IMR-90 (cell line): ENCODE data around the gene CFAP70. TPM values are rescaled to one million over a fixed set of nuclear protein-coding genes. Genes with fewer than 3 reads are reported as not detected.

Experiments used
- ATAC-seq: fragments of 200-7000 bp; cut with Tn5 transposase; 2 replicates; pipeline ENCODE4 v1.9.1; 2020; ENCODE audit warnings: low read depth, mild to moderate bottlenecking, moderate library complexity
- BruUV-seq: library from RNA; stranded (reverse); fragments of 400-500 nt; replicated peaks from 2 replicates; lab custom pipeline; 2021; lab: Mats Ljungman, UMichigan
- CTCF ChIA-PET: fragments of 300-600 bp; formaldehyde crosslinking; extraction: SDS; loops from one replicate; lab custom pipeline; 2021; ENCODE audit warnings: antibody characterized with exemption; lab: Yijun Ruan, JAX
- POLR2A ChIA-PET: fragments of 300-600 bp; sonication (Branson Sonifier 250); formaldehyde crosslinking; loops from one replicate; lab custom pipeline; 2022; ENCODE audit warnings: antibody characterized with exemption; ENCODE audit not compliant: unreplicated experiment; lab: Charles Lee
- DNase-seq: peaks from one replicate; pipeline ENCODE4 v3.0.0; 2013
- H2AFZ ChIP-seq: replicated peaks from 2 replicates; pipeline ENCODE3; 2013; ENCODE audit warnings: low read length, mild to moderate bottlenecking; ENCODE audit not compliant: poor library complexity
- H2AK5ac ChIP-seq: 2 replicates; pipeline ENCODE4 v1.6.1; 2013; ENCODE audit warnings: low read depth, low read length, inconsistent platforms
- H2AK9ac ChIP-seq: replicated peaks from 2 replicates; pipeline ENCODE3; 2013; ENCODE audit warnings: mild to moderate bottlenecking, low read depth, low read length, moderate library complexity; ENCODE audit not compliant: poor library complexity
- H2BK120ac ChIP-seq: 2 replicates; pipeline ENCODE4 v1.6.1; 2013; ENCODE audit warnings: low read depth, low read length, inconsistent platforms
- H2BK15ac ChIP-seq: 3 replicates; pipeline ENCODE4 v1.6.1; 2013; ENCODE audit warnings: low read depth, low read length, inconsistent platforms
- H2BK20ac ChIP-seq: 2 replicates; pipeline ENCODE4 v1.6.1; 2013; ENCODE audit warnings: low read depth, mild to moderate bottlenecking, inconsistent platforms, low read length, moderate library complexity
- H2BK5ac ChIP-seq: 2 replicates; pipeline ENCODE4 v1.6.1; 2013; ENCODE audit warnings: mild to moderate bottlenecking, low read depth, low read length, inconsistent platforms; ENCODE audit not compliant: poor library complexity, severe bottlenecking
- H3K14ac ChIP-seq: replicated peaks from 2 replicates; pipeline ENCODE4 v1.6.1; 2013; ENCODE audit warnings: low read depth, low read length, inconsistent platforms
- H3K18ac ChIP-seq: 2 replicates; pipeline ENCODE4 v1.6.1; 2013; ENCODE audit warnings: low read depth, low read length, control low read depth
- H3K23ac ChIP-seq: 2 replicates; pipeline ENCODE4 v1.6.1; 2013; ENCODE audit warnings: low read depth, low read length, inconsistent platforms
- H3K27ac ChIP-seq: 2 replicates; pipeline ENCODE4 v1.5.1; 2013; ENCODE audit warnings: mild to moderate bottlenecking, control low read depth, low read length; ENCODE audit not compliant: insufficient read depth
- H3K27me3 ChIP-seq: 2 replicates; pipeline ENCODE4 v1.6.1; 2013; ENCODE audit warnings: low read length; ENCODE audit not compliant: control insufficient read depth, insufficient read depth
- H3K36me3 ChIP-seq: 2 replicates; pipeline ENCODE4 v1.6.1; 2013; ENCODE audit warnings: low read length, mixed read lengths; ENCODE audit not compliant: control insufficient read depth, insufficient read depth
- H3K4ac ChIP-seq: 2 replicates; pipeline ENCODE4 v1.6.1; 2013; ENCODE audit warnings: low read depth, low read length, inconsistent platforms
- H3K4me1 ChIP-seq: 2 replicates; pipeline ENCODE4 v1.6.1; 2013; ENCODE audit warnings: low read length, mixed read lengths; ENCODE audit not compliant: control insufficient read depth, insufficient read depth
- H3K4me2 ChIP-seq: 2 replicates; pipeline ENCODE4 v1.6.1; 2013; ENCODE audit warnings: low read depth, mild to moderate bottlenecking, control low read depth, low read length, moderate library complexity
- H3K4me3 ChIP-seq: 2 replicates; pipeline ENCODE4 v1.5.1; 2013; ENCODE audit warnings: low read depth, mild to moderate bottlenecking, control low read depth, low read length, moderate library complexity; ENCODE audit not compliant: insufficient read depth
- H3K56ac ChIP-seq: 2 replicates; pipeline ENCODE4 v1.6.1; 2013; ENCODE audit warnings: low read length, inconsistent platforms; ENCODE audit not compliant: insufficient read depth; ENCODE audit errors: extremely low read depth
- H3K79me1 ChIP-seq, 2 experiments: 2 replicates each; pipeline ENCODE4 v1.6.1; 2013; ENCODE audit warnings: low read length in 2 of 2, inconsistent platforms in 1 of 2, low read depth in 1 of 2
- H3K9ac ChIP-seq: 2 replicates; pipeline ENCODE4 v1.6.1; 2013; ENCODE audit warnings: low read depth, low read length, control low read depth
- H3K9me1 ChIP-seq: 2 replicates; pipeline ENCODE4 v1.6.1; 2013; ENCODE audit warnings: low read length, inconsistent platforms; ENCODE audit not compliant: insufficient read depth
- H3K9me3 ChIP-seq: 2 replicates; pipeline ENCODE4 v1.6.1; 2013; ENCODE audit warnings: low read length; ENCODE audit not compliant: control insufficient read depth, insufficient read depth
- H4K20me1 ChIP-seq: 2 replicates; pipeline ENCODE4 v1.6.1; 2013; ENCODE audit warnings: low read length, inconsistent platforms; ENCODE audit not compliant: insufficient read depth
- H4K5ac ChIP-seq: 2 replicates; pipeline ENCODE4 v1.6.1; 2013; ENCODE audit warnings: mild to moderate bottlenecking, low read depth, low read length, control low read depth
- H4K8ac ChIP-seq, 2 experiments: 2 replicates each; pipeline ENCODE4 v1.6.1; 2013; ENCODE audit warnings: low read depth in 2 of 2, low read length in 2 of 2, control low read depth in 1 of 2, inconsistent platforms in 1 of 2
- H4K91ac ChIP-seq: 2 replicates; pipeline ENCODE4 v1.6.1; 2013; ENCODE audit warnings: low read depth, low read length, inconsistent platforms; ENCODE audit not compliant: insufficient read depth
- CHD1 ChIP-seq: IDR thresholded peaks from 2 replicates; pipeline ENCODE4 v1.6.1; 2012; ENCODE audit warnings: low read depth, low read length, improper control_type of control experiment
- MAFK ChIP-seq: IDR thresholded peaks from 2 replicates; pipeline ENCODE4 v1.6.1; 2012; ENCODE audit warnings: low read depth, low read length, improper control_type of control experiment
- NFE2L2 ChIP-seq: fragments of 150-350 bp; IDR thresholded peaks from 2 replicates; pipeline ENCODE4 v1.6.1; 2016; ENCODE audit warnings: low read depth, mild to moderate bottlenecking, low read length
- RCOR1 ChIP-seq: IDR thresholded peaks from 2 replicates; pipeline ENCODE4 v1.6.1; 2012; ENCODE audit warnings: mild to moderate bottlenecking, low read length, improper control_type of control experiment; ENCODE audit not compliant: insufficient replicate concordance
- RFX5 ChIP-seq: IDR thresholded peaks from 2 replicates; pipeline ENCODE4 v1.8.0; 2012; ENCODE audit warnings: low read depth, mild to moderate bottlenecking, low read length, moderate library complexity
- WGBS, 2 experiments: methylation state at CpG; one replicate each; pipeline versions ENCODE4 v1.1.5 to v1.1.7; 2013; ENCODE audit warnings: missing lambda C conversion rate in 2 of 2; ENCODE audit not compliant: insufficient read length in 1 of 2; ENCODE audit errors: extremely low coverage in 2 of 2; 5-methylcytosine and 5-hydroxymethylcytosine counted together
- dilution Hi-C: fragments of 300-500 bp; cut with HindIII; formaldehyde crosslinking; loops from one replicate; pipeline ENCODE4 v1.14.3; 2018; ENCODE audit warnings: low sequenced_read_pairs; ENCODE audit not compliant: unreplicated experiment
- in situ Hi-C: fragments of 300-500 bp; cut with MboI; formaldehyde crosslinking; loops from 3 replicates; pipeline ENCODE4 v1.14.3; 2019; ENCODE audit warnings: low sequenced_read_pairs, inconsistent platforms, mixed read lengths
- intact Hi-C: fragments of 100-400 bp; cut with micrococcal nuclease; formaldehyde crosslinking; loops from 2 replicates; pipeline ENCODE4 v1.10.0; 2022
- polyA plus RNA-seq, 3 experiments: library from polyadenylated mRNA; depleted of rRNA; stranded (reverse); fragments of >200 nt; gene quantifications; 2 replicates each; pipeline ENCODE4 v1.2.3, GENCODE V29; 2012; ENCODE audit warnings: low replicate concordance in 1 of 3
- total RNA-seq: library from RNA; depleted of rRNA; stranded (reverse); fragments of >200 nt; gene quantifications from 2 replicates; pipeline ENCODE4 v1.2.3, GENCODE V29; 2012
- TF ChIP-seq, protein P1 (sequence below): fragments of 150-350 bp; IDR thresholded peaks from 2 replicates; pipeline ENCODE4 v1.6.1; 2016; ENCODE audit warnings: low read depth, mild to moderate bottlenecking, low read length, moderate library complexity, borderline replicate concordance
- TF ChIP-seq, protein P2 (sequence below): conservative IDR thresholded peaks from 2 replicates; pipeline ENCODE4 v1.5.1; 2012; ENCODE audit warnings: mild to moderate bottlenecking, low read depth, low read length, improper control_type of control experiment
- TF ChIP-seq, protein P3 (sequence below): fragments of 150-350 bp; IDR thresholded peaks from 2 replicates; pipeline ENCODE4 v1.6.1; 2017; ENCODE audit warnings: mild to moderate bottlenecking, antibody characterized with exemption, low read length, low read depth

CFAP70 gene
- total and polyA plus RNA-seq, 2 of the 4 experiments (the other 2 are of a cell fraction): 0.15 to 0.18 TPM

DNA sequence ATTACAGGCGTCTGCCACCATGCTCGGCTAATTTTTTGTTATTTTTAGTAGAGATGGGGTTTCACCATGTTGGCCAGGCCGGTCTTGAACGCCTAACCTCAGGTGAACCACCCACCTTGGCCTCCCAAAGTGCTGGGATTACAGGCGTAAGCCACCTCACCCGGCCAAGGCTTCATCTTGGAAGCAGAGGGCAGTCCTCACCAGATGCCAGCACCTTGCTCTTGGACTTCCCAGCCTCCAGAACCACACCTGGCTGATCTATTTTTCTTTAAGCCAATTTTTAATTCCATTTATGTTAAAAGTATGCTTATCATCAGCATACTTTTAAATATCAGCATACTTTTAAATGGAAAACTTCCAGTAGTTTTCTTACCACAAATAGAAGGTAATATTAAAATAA, 43.0 kb upstream of the CFAP70 start:
- no peak overlapping the region for H2AK5ac ChIP-seq
- intact Hi-C loops: no loop called here
- no peak overlapping the region for H4K8ac ChIP-seq
- in situ Hi-C loops: no loop called here
- no peaks in the 10 kb centered on the region for H3K27me3 ChIP-seq
- no peak overlapping the region for H3K18ac ChIP-seq
- H3K23ac ChIP-seq: no peak overlapping the region
- H3K9me3 ChIP-seq: no peaks in the 10 kb centered on the region
- H3K36me3 ChIP-seq: peaks cover 8% of the 10 kb centered on the region
- no peak overlapping the region for H3K4me2 ChIP-seq
- peaks cover 2% of the 10 kb centered on the region; the same call in 1 of the 2 replicates for H3K9me1 ChIP-seq
- dilution Hi-C loops: no loop called here
- no peak overlapping the region for H2BK15ac ChIP-seq
- POLR2A ChIA-PET: no interaction called here
- DNase-seq (no peak), ATAC-seq (no peak)
- H3K14ac ChIP-seq: no peak overlapping the region; the same call in 1 of the 2 replicates
- no TSS peak for BruUV-seq
- no peak overlapping the region for H3K4me3 ChIP-seq
- no peak overlapping the region for H4K91ac ChIP-seq
- peaks cover 21 to 53% of the 10 kb centered on the region in 2 experiments for H3K79me1 ChIP-seq
- H2BK5ac ChIP-seq: no peak overlapping the region
- CTCF ChIA-PET: no interaction called here
- no peak overlapping the region for H3K4ac ChIP-seq
- H2AFZ ChIP-seq: no peak overlapping the region
- no peak overlapping the region for H2BK20ac ChIP-seq
- no peak overlapping the region for H3K56ac ChIP-seq
- peaks cover 25% of the 10 kb centered on the region for H4K20me1 ChIP-seq
- H2BK120ac ChIP-seq: no peak overlapping the region
- H4K5ac ChIP-seq: no peak overlapping the region
- H3K4me1 ChIP-seq: no peaks in the 10 kb centered on the region
- WGBS, 2 experiments: no CpG with 5 or more reads among the region's 6 CpGs
- no peak overlapping the region for H3K27ac ChIP-seq
- TF ChIP-seq CHD1: no peak
- TF ChIP-seq RFX5: no peak
- TF ChIP-seq, protein P1, sequence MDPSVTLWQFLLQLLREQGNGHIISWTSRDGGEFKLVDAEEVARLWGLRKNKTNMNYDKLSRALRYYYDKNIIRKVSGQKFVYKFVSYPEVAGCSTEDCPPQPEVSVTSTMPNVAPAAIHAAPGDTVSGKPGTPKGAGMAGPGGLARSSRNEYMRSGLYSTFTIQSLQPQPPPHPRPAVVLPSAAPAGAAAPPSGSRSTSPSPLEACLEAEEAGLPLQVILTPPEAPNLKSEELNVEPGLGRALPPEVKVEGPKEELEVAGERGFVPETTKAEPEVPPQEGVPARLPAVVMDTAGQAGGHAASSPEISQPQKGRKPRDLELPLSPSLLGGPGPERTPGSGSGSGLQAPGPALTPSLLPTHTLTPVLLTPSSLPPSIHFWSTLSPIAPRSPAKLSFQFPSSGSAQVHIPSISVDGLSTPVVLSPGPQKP: no peak
- no peak for TF ChIP-seq NFE2L2
- TF ChIP-seq, protein P2, sequence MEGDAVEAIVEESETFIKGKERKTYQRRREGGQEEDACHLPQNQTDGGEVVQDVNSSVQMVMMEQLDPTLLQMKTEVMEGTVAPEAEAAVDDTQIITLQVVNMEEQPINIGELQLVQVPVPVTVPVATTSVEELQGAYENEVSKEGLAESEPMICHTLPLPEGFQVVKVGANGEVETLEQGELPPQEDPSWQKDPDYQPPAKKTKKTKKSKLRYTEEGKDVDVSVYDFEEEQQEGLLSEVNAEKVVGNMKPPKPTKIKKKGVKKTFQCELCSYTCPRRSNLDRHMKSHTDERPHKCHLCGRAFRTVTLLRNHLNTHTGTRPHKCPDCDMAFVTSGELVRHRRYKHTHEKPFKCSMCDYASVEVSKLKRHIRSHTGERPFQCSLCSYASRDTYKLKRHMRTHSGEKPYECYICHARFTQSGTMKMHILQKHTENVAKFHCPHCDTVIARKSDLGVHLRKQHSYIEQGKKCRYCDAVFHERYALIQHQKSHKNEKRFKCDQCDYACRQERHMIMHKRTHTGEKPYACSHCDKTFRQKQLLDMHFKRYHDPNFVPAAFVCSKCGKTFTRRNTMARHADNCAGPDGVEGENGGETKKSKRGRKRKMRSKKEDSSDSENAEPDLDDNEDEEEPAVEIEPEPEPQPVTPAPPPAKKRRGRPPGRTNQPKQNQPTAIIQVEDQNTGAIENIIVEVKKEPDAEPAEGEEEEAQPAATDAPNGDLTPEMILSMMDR: no peak
- TF ChIP-seq, protein P3, sequence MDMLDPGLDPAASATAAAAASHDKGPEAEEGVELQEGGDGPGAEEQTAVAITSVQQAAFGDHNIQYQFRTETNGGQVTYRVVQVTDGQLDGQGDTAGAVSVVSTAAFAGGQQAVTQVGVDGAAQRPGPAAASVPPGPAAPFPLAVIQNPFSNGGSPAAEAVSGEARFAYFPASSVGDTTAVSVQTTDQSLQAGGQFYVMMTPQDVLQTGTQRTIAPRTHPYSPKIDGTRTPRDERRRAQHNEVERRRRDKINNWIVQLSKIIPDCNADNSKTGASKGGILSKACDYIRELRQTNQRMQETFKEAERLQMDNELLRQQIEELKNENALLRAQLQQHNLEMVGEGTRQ: no peak
- TF ChIP-seq RCOR1: no peak
- TF ChIP-seq MAFK: no peak
- H3K9ac ChIP-seq: no peak overlapping the region
- H2AK9ac ChIP-seq: no peak overlapping the region
